Neutrophil (primary cell): ENCODE results near the gene SCIMP.
"Not testable (repeated sequence)": the region's sequence is repeated elsewhere in the genome, so short reads cannot be mapped to it uniquely, and the experiment has no call there.

Source experiments
- H3K27ac ChIP-seq: fragments of 200-600 bp; sonication (generic); 2 replicates; pipeline ENCODE4 v1.5.1; 2016; ENCODE audit warnings: mild to moderate bottlenecking, moderate library complexity
- H3K27me3 ChIP-seq: fragments of 200-600 bp; sonication (generic); 2 replicates; pipeline ENCODE4 v1.6.0; 2016; ENCODE audit warnings: mild to moderate bottlenecking
- H3K36me3 ChIP-seq: fragments of 200-600 bp; sonication (generic); 2 replicates; pipeline ENCODE4 v1.5.1; 2017
- H3K4me1 ChIP-seq, 2 experiments: fragments of 200-600 bp in 1 of 2; sonication (generic) in 1 of 2; 1 replicate in 1 of 2; 2 replicates in 1 of 2; pipeline versions ENCODE4 v1.5.1 to v1.6.1; 2013 to 2016; ENCODE audit warnings: low read depth in 1 of 2, low read length in 1 of 2, mild to moderate bottlenecking in 1 of 2, moderate library complexity in 1 of 2; ENCODE audit not compliant: control insufficient read depth in 1 of 2, insufficient read depth in 1 of 2
- H3K4me3 ChIP-seq, 2 experiments: fragments of 200-600 bp in 1 of 2; sonication (generic) in 1 of 2; 1 replicate in 1 of 2; 2 replicates in 1 of 2; pipeline ENCODE4 v1.5.1; 2013 to 2016; ENCODE audit warnings: low read depth in 1 of 2, low read length in 1 of 2, mild to moderate bottlenecking in 1 of 2, moderate library complexity in 1 of 2
- H3K9me3 ChIP-seq: fragments of 200-600 bp; sonication (generic); 2 replicates; pipeline ENCODE4 v1.5.1; 2016
- TF ChIP-seq, protein P1 (sequence below): fragments of 200-600 bp; sonication (generic); IDR thresholded peaks from 2 replicates; pipeline ENCODE4 v1.5.1; 2016; ENCODE audit warnings: antibody characterized with exemption

Gene SCIMP

DNA sequence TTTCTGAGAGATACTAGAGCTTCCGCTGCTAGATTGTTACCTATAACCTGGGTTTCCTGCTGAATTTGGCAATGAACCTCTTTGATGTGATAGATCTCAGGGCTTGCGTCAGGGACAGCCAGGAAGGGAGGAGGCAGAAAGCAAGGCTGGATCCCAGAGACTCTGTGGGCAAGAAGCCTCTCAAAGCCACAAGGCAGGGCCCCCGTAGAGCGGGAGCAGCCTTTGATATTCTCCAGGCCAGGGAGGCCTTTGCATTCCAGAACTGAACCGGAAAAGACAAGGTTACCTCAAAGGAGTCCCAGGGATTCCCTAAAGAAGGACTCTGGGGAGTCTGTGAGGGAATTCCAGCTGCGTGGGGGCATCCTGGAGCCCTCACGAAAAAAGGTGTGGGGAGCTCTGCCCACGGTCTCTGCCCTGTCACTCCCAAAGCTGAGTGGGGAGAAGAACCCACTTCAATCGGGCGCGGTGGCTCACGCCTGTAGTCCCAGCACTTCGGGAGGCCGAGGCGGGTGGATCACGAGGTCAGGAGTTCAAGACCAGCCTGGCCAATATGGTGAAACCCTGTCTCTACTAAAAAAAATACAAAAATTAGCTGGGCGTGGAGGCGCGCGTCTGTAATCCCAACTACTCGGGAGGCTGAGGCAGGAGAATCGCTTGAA lies 14.3 kb upstream of the SCIMP start:
- no peak overlapping the region for H3K27ac ChIP-seq
- no peaks in the 10 kb centered on the region for H3K27me3 ChIP-seq
- H3K9me3 ChIP-seq = no peaks in the 10 kb centered on the region
- H3K36me3 ChIP-seq = no peaks in the 10 kb centered on the region
- no peaks in the 10 kb centered on the region for H3K4me1 ChIP-seq
- TF ChIP-seq, protein P1, sequence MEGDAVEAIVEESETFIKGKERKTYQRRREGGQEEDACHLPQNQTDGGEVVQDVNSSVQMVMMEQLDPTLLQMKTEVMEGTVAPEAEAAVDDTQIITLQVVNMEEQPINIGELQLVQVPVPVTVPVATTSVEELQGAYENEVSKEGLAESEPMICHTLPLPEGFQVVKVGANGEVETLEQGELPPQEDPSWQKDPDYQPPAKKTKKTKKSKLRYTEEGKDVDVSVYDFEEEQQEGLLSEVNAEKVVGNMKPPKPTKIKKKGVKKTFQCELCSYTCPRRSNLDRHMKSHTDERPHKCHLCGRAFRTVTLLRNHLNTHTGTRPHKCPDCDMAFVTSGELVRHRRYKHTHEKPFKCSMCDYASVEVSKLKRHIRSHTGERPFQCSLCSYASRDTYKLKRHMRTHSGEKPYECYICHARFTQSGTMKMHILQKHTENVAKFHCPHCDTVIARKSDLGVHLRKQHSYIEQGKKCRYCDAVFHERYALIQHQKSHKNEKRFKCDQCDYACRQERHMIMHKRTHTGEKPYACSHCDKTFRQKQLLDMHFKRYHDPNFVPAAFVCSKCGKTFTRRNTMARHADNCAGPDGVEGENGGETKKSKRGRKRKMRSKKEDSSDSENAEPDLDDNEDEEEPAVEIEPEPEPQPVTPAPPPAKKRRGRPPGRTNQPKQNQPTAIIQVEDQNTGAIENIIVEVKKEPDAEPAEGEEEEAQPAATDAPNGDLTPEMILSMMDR = no peak
- no peak overlapping the region for H3K4me3 ChIP-seq

DNA sequence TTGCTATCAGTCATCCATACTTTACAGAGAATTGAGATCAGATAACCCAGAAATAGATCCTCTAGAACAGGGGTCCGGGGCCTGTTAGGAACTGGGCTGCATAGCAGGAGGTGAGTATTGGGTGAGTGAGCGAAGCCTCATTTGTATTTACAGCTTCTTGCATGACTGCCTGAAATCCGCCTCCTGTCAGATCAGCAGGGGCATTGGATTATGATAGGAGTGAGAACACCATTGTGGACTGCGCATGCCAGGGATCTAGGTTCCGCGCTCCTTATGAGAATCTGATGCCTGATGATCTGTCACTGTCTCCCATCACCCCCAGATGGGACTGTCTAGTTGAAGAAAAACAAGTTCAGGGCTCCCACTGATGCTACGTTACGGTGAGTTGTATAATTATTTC lies 13.0 kb upstream of the SCIMP start:
- TF ChIP-seq, protein P1 = no peak
- H3K9me3 ChIP-seq = no peaks in the 10 kb centered on the region
- H3K4me3 ChIP-seq = no peak overlapping the region

GRCh38 chr17:5241861-5242671 lies 7.4 kb upstream of the SCIMP start:
- H3K4me3 ChIP-seq = no peak overlapping the region
- H3K27ac ChIP-seq = no peak overlapping the region
- H3K27me3 ChIP-seq = no peaks in the 10 kb centered on the region
- no peaks in the 10 kb centered on the region for H3K36me3 ChIP-seq
- TF ChIP-seq, protein P1 = no peak
- no peaks in the 10 kb centered on the region for H3K4me1 ChIP-seq
- no peaks in the 10 kb centered on the region for H3K9me3 ChIP-seq

More for the DNA sequence above, 13.0 kb upstream of the SCIMP start:
- H3K27ac ChIP-seq = no peak overlapping the region
- no peaks in the 10 kb centered on the region for H3K27me3 ChIP-seq
- no peaks in the 10 kb centered on the region for H3K36me3 ChIP-seq
- H3K4me1 ChIP-seq = no peaks in the 10 kb centered on the region

DNA sequence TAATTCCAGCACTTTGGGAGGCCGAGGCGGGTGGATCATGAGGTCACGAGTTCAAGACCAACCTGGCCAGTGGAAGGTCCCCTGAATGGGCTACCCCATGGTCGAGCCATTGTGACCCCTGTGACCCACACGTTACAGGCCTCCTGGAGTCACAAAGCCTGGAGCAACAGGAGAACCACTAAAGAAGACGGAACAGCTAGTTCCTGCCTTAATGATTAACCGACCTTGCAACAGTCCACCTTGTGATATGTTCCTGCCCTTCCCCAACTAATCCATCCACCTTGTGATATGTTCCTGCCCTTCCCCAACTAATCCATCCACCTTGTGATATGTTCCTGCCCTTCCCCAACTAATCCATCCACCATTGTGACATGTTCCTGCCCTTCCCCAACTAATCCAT lies 5.1 kb upstream of the SCIMP start:
- H3K4me3 ChIP-seq, H3K27me3 ChIP-seq, H3K9me3 ChIP-seq, H3K27ac ChIP-seq, H3K36me3 ChIP-seq, H3K4me1 ChIP-seq: not testable (repeated sequence)

DNA sequence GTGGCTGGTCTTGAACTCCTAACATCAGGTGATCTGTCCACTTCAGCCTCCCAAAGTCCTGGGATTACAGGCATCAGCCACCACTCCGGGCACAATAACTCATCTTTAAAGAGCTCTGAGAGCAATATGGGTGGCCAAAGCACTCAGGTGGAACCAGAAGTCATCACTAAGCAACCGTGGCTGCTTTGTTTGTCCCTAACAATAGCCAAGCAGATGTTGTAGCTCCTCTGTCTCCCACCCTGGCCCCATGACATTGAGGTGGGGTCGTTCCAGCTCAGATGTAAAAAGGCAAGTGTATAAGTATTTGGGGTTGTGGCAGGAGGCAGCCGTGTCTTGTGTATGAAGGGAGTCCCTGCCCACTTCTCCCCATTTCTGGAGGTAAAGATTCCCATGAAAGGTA lies 3.7 kb upstream of the SCIMP start:
- no peaks in the 10 kb centered on the region for H3K4me1 ChIP-seq
- TF ChIP-seq, protein P1 = no peak
- no peak overlapping the region for H3K27ac ChIP-seq
- H3K4me3 ChIP-seq = no peak overlapping the region
- H3K9me3 ChIP-seq = no peaks in the 10 kb centered on the region
- no peaks in the 10 kb centered on the region for H3K36me3 ChIP-seq
- no peaks in the 10 kb centered on the region for H3K27me3 ChIP-seq

- H3K27me3 ChIP-seq = no peaks in the 10 kb centered on the region
- no peak overlapping the region for H3K27ac ChIP-seq
- TF ChIP-seq, protein P1 = peak; percentile 57
- no peak overlapping the region for H3K4me3 ChIP-seq
- H3K36me3 ChIP-seq = no peaks in the 10 kb centered on the region
- no peaks in the 10 kb centered on the region for H3K4me1 ChIP-seq
- no peaks in the 10 kb centered on the region for H3K9me3 ChIP-seq
Observed at GRCh38 chr17:5237541-5238016, 2.9 kb upstream of the SCIMP start.
